H9 (cell line): ENCODE results near the gene CDCA7L. TPM values are rescaled to one million over a fixed set of nuclear protein-coding genes. Genes with fewer than 3 reads are reported as not detected.

Experiments used
- DNase-seq: peaks from one replicate; pipeline ENCODE4 v3.0.0-alpha.2; 2017
- H2AFZ ChIP-seq: one replicate; pipeline ENCODE4 v1.6.1; 2013; ENCODE audit warnings: mild to moderate bottlenecking, low read length, control low read depth, moderate library complexity
- H2AK5ac ChIP-seq: 2 replicates; pipeline ENCODE4 v1.6.1; 2013; ENCODE audit warnings: low read length, control low read depth, mixed read lengths; ENCODE audit not compliant: insufficient read length
- H2BK120ac ChIP-seq: one replicate; pipeline ENCODE4 v1.6.1; 2013; ENCODE audit warnings: low read depth, mild to moderate bottlenecking, low read length, control low read depth, inconsistent platforms; ENCODE audit not compliant: poor library complexity, severe bottlenecking
- H2BK12ac ChIP-seq: 2 replicates; pipeline ENCODE4 v1.6.1; 2013; ENCODE audit warnings: low read length, control low read depth, mixed read lengths, low read depth; ENCODE audit not compliant: insufficient read length
- H2BK15ac ChIP-seq: 2 replicates; pipeline ENCODE4 v1.6.1; 2013; ENCODE audit warnings: low read depth, low read length, control low read depth
- H2BK20ac ChIP-seq: one replicate; pipeline ENCODE4 v1.6.1; 2013; ENCODE audit warnings: low read depth, mild to moderate bottlenecking, low read length, control low read depth, inconsistent platforms; ENCODE audit not compliant: poor library complexity, severe bottlenecking
- H2BK5ac ChIP-seq: 2 replicates; pipeline ENCODE4 v1.6.1; 2013; ENCODE audit warnings: low read length, control low read depth, mixed read lengths; ENCODE audit not compliant: insufficient read length
- H3K14ac ChIP-seq: 2 replicates; pipeline ENCODE4 v1.6.1; 2013; ENCODE audit warnings: low read length, control low read depth; ENCODE audit not compliant: insufficient read depth
- H3K18ac ChIP-seq: 2 replicates; pipeline ENCODE4 v1.6.1; 2013; ENCODE audit warnings: low read depth, mild to moderate bottlenecking, mixed read lengths, low read length, control low read depth; ENCODE audit not compliant: insufficient read length
- H3K23ac ChIP-seq: 2 replicates; pipeline ENCODE4 v1.6.1; 2013; ENCODE audit warnings: low read length, control low read depth, mixed read lengths, low read depth; ENCODE audit not compliant: insufficient read length
- H3K23me2 ChIP-seq: 2 replicates; pipeline ENCODE4 v1.6.1; 2013; ENCODE audit warnings: low read depth, mild to moderate bottlenecking, mixed read lengths, low read length, control low read depth; ENCODE audit not compliant: insufficient read length, poor library complexity, severe bottlenecking
- H3K27ac ChIP-seq: 2 replicates; pipeline ENCODE4 v1.5.1; 2013; ENCODE audit warnings: low read length, control low read depth, mixed read lengths, low read depth; ENCODE audit not compliant: insufficient read length
- H3K27me3 ChIP-seq: 2 replicates; pipeline ENCODE4 v1.6.1; 2013; ENCODE audit warnings: low read length, control low read depth, inconsistent platforms; ENCODE audit not compliant: insufficient read depth
- H3K4ac ChIP-seq: 2 replicates; pipeline ENCODE4 v1.6.1; 2013; ENCODE audit warnings: low read depth, mild to moderate bottlenecking, control low read depth, inconsistent platforms, low read length, moderate library complexity
- H3K4me1 ChIP-seq: 2 replicates; pipeline ENCODE4 v1.6.1; 2013; ENCODE audit warnings: low read length, control low read depth, inconsistent platforms; ENCODE audit not compliant: insufficient read depth
- H3K4me2 ChIP-seq: 2 replicates; pipeline ENCODE4 v1.6.1; 2013; ENCODE audit warnings: low read length, control low read depth, mixed read lengths; ENCODE audit not compliant: insufficient read length, insufficient read depth
- H3K56ac ChIP-seq: 2 replicates; pipeline ENCODE4 v1.6.1; 2013; ENCODE audit warnings: low read depth, mild to moderate bottlenecking, mixed read lengths, low read length, control low read depth; ENCODE audit not compliant: insufficient read length
- H3K79me1 ChIP-seq: 2 replicates; pipeline ENCODE4 v1.6.1; 2013; ENCODE audit warnings: low read depth, mild to moderate bottlenecking, moderate library complexity, low read length, control low read depth, inconsistent platforms; ENCODE audit not compliant: insufficient read depth, poor library complexity, severe bottlenecking
- H3K79me2 ChIP-seq: 2 replicates; pipeline ENCODE4 v1.6.1; 2013; ENCODE audit warnings: low read length, control low read depth, inconsistent platforms; ENCODE audit not compliant: insufficient read depth
- H3K9ac ChIP-seq: 2 replicates; pipeline ENCODE4 v1.6.1; 2013; ENCODE audit warnings: low read length, control low read depth, mixed read lengths; ENCODE audit not compliant: insufficient read length; ENCODE audit errors: extremely low read depth
- H3K9me3 ChIP-seq: one replicate; pipeline ENCODE4 v1.6.1; 2013; ENCODE audit warnings: low read depth, low read length, inconsistent platforms; ENCODE audit not compliant: control insufficient read depth
- H3T11ph ChIP-seq: one replicate; pipeline ENCODE4 v1.6.1; 2013; ENCODE audit warnings: mild to moderate bottlenecking, low read length, control low read depth, inconsistent platforms
- H4K20me1 ChIP-seq: one replicate; pipeline ENCODE4 v1.6.1; 2013; ENCODE audit not compliant: control insufficient read depth, insufficient read length, insufficient read depth
- H4K5ac ChIP-seq: 2 replicates; pipeline ENCODE4 v1.6.1; 2013; ENCODE audit warnings: low read depth, mild to moderate bottlenecking, mixed read lengths, low read length, control low read depth; ENCODE audit not compliant: insufficient read length
- H4K8ac ChIP-seq: replicated peaks from 2 replicates; pipeline ENCODE4 v1.6.1; 2013; ENCODE audit warnings: low read length, control low read depth, mixed read lengths, low read depth; ENCODE audit not compliant: insufficient read length
- H4K91ac ChIP-seq: 2 replicates; pipeline ENCODE4 v1.6.1; 2013; ENCODE audit warnings: low read depth, mild to moderate bottlenecking, moderate library complexity, mixed read lengths, low read length, control low read depth; ENCODE audit not compliant: insufficient read length
- H3K27ac Mint-ChIP-seq, 3 experiments: 2 replicates in 2 of 3; 3 replicates in 1 of 3; pipeline ENCODE4 v1.8.0; 2020 to 2021; ENCODE audit warnings: mixed read lengths in 3 of 3, mild to moderate bottlenecking in 1 of 3, moderate library complexity in 1 of 3
- H3K27me3 Mint-ChIP-seq: 2 replicates; pipeline ENCODE4 v1.8.0; 2021; ENCODE audit warnings: low read depth, mild to moderate bottlenecking, moderate library complexity, mixed read lengths
- H3K36me3 Mint-ChIP-seq, 3 experiments: 2 replicates in 2 of 3; 3 replicates in 1 of 3; pipeline ENCODE4 v1.8.0; 2020 to 2021; ENCODE audit warnings: low read depth in 3 of 3, mixed read lengths in 3 of 3; ENCODE audit not compliant: insufficient read depth in 1 of 3
- H3K4me1 Mint-ChIP-seq, 2 experiments: 2 replicates each; pipeline ENCODE4 v1.8.0; 2020; ENCODE audit warnings: mixed read lengths in 2 of 2
- H3K4me3 Mint-ChIP-seq, 2 experiments: 2 replicates in 1 of 2; 3 replicates in 1 of 2; pipeline ENCODE4 v1.8.0; 2020 to 2021; ENCODE audit warnings: mild to moderate bottlenecking in 2 of 2, mixed read lengths in 2 of 2, moderate library complexity in 1 of 2
- H3K9me3 Mint-ChIP-seq, 2 experiments: 2 replicates in 1 of 2; 3 replicates in 1 of 2; pipeline ENCODE4 v1.8.0; 2020; ENCODE audit warnings: mild to moderate bottlenecking in 2 of 2, mixed read lengths in 2 of 2, moderate library complexity in 1 of 2
- WGBS: extraction: QIAGEN DNeasy Blood & Tissue Kit; methylation state at CpG from one replicate; pipeline ENCODE4 v1.1.7; 2013; ENCODE audit warnings: missing lambda C conversion rate, low lambda C conversion rate, mixed read lengths; ENCODE audit not compliant: insufficient read length; ENCODE audit errors: extremely low coverage; 5-methylcytosine and 5-hydroxymethylcytosine counted together
- total RNA-seq: library from RNA; stranded (reverse); gene quantifications from 2 replicates; pipeline ENCODE4 v1.2.1, GENCODE V29; 2021
- TF ChIP-seq, protein P1 (sequence below): fragments of 200-600 bp; sonication (generic); conservative IDR thresholded peaks from 3 replicates; pipeline ENCODE4 v1.8.0; 2021; ENCODE audit warnings: antibody characterized with exemption, mild to moderate bottlenecking

Gene CDCA7L
- total RNA-seq, 1 experiment from 2014 or later, result 104 TPM

DNA sequence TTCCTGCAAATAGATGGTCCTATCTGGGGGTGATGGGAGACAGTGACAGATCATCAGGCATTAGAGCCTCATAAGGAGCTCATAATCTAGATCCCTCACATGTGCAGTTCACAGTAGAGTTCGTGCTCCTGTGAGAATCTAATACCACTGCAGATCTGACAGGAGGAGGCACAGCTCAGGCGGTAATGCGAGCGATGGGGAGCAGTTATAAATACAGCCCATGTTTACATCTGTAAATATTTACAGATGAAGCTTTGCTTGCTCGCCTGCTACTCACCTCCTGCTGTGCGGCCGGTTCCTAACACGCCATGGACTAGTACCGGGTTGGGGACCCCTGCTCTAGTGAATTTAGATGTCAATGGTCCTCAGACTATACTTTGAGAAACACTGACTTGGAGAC lies 17.0 kb upstream of the CDCA7L start:
- WGBS, result no CpG with 5 or more reads among the region's 9 CpGs
- no peak overlapping the region for H2AK5ac ChIP-seq
- H4K20me1 ChIP-seq, result no peaks in the 10 kb centered on the region
- H3K27ac ChIP-seq, result no peak overlapping the region
- no peak overlapping the region for H3T11ph ChIP-seq
- H2BK12ac ChIP-seq, result no peak overlapping the region
- H2BK5ac ChIP-seq, result no peak overlapping the region
- H3K14ac ChIP-seq, result no peak overlapping the region
- H3K9me3 ChIP-seq, result no peaks in the 10 kb centered on the region
- H4K8ac ChIP-seq, result no peak overlapping the region
- H3K4ac ChIP-seq, result no peak overlapping the region
- no peak overlapping the region for H3K9ac ChIP-seq
- no peak overlapping the region for H2BK15ac ChIP-seq
- H2AFZ ChIP-seq, result no peak overlapping the region
- H2BK20ac ChIP-seq, result no peak overlapping the region
- DNase-seq, result no peak
- Mint-ChIP-seq H3K4me1 (0 out of 4 replicates have a peak, but pooled peaks cover 0 to 3% of the 10 kb centered on the region in 2 experiments), H3K27me3 (no peaks in the 10 kb centered on the region; the same call in 1 of the 2 replicates), H3K9me3 (no peaks in the 10 kb centered on the region), H3K4me3 (no peak overlapping the region), H3K27ac (no peak overlapping the region), H3K36me3 (peaks cover 0 to 5% (median 0%) of the 10 kb centered on the region in 3 experiments; a peak in 2 of 7 replicates)
- H3K79me1 ChIP-seq, result no peaks in the 10 kb centered on the region
- H3K56ac ChIP-seq, result no peak overlapping the region
- H3K27me3 ChIP-seq, result no peaks in the 10 kb centered on the region
- no peaks in the 10 kb centered on the region for H3K79me2 ChIP-seq
- no peak overlapping the region for H3K18ac ChIP-seq
- no peaks in the 10 kb centered on the region for H3K23me2 ChIP-seq
- no peak overlapping the region for H3K23ac ChIP-seq
- no peak overlapping the region for H3K4me2 ChIP-seq
- TF ChIP-seq, protein P1, sequence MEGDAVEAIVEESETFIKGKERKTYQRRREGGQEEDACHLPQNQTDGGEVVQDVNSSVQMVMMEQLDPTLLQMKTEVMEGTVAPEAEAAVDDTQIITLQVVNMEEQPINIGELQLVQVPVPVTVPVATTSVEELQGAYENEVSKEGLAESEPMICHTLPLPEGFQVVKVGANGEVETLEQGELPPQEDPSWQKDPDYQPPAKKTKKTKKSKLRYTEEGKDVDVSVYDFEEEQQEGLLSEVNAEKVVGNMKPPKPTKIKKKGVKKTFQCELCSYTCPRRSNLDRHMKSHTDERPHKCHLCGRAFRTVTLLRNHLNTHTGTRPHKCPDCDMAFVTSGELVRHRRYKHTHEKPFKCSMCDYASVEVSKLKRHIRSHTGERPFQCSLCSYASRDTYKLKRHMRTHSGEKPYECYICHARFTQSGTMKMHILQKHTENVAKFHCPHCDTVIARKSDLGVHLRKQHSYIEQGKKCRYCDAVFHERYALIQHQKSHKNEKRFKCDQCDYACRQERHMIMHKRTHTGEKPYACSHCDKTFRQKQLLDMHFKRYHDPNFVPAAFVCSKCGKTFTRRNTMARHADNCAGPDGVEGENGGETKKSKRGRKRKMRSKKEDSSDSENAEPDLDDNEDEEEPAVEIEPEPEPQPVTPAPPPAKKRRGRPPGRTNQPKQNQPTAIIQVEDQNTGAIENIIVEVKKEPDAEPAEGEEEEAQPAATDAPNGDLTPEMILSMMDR, result no peak
- H3K4me1 ChIP-seq, result 0 out of 2 replicates have a peak, but pooled peaks cover 2% of the 10 kb centered on the region
- no peak overlapping the region for H2BK120ac ChIP-seq
- no peak overlapping the region for H4K5ac ChIP-seq
- H4K91ac ChIP-seq, result no peak overlapping the region
